SH-SY5Y (cell line): ENCODE results near the gene BCAP31.

Source experiments
- GATA2 ChIP-seq: IDR thresholded peaks from 2 replicates; pipeline ENCODE4 v1.6.1; 2011; ENCODE audit warnings: mild to moderate bottlenecking, low read depth, low read length
- GATA3 ChIP-seq: IDR thresholded peaks from 2 replicates; pipeline ENCODE4 v1.6.1; 2011; ENCODE audit warnings: low read depth, mild to moderate bottlenecking, low read length, moderate library complexity

DNA sequence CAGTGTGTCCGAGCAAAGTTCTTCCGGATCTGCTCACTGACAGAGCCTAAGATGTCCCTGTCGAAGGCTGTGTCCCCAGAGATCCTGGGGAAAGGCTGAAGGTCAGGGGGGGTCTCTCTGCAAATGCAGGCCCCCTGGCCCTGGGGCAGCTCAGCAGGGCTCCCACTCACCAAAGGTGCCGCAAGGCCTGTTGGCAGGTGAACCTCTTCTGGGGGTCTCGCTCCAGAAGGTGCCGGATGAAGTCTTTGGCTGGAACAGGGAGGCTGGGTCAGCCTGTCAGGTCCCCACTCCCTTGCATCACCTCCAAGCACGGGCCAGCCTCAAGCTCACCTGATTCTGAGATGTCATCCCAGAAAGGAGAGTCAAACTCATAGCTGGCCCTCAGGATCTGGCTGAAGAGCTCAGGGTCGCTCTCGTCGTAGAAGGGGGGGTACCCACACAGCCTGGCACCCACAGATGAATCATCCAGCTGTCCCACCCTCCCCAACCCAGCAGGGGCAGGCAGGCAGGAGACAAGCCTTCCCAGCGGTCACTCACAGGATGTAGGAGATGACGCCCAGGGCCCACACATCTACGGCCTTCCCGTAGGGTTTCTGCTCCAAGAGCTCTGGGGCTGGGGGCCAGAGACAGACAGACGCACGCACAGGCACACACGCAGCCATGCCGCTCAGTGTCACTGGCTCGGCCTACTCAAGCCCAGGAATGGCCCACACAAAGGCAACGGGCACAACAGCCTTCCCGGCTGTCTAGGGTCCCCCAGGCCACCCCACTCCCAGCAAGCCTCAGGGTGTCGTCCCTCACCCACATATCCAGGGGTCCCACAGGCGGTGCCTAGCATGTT is 53.2 kb downstream of the BCAP31 start:
- TF ChIP-seq GATA2 (no peak), GATA3 (no peak)
